GDM1 (cell line): Measurements from ENCODE around the gene ICOSLG.
"Not testable (repeated sequence)": the region's sequence is repeated elsewhere in the genome, so short reads cannot be mapped to it uniquely, and the experiment has no call there.

Source experiments
- DNase-seq: peaks from one replicate; lab custom pipeline; 2025; lab: John Stamatoyannopoulos, UW

ICOSLG gene

GRCh38 chr21:44240842-44241241 lies at the start of gene ICOSLG:
ICOSLG (minus strand) TSS chr21:44240943; CDS start chr21:44240817, 126 bp downstream.
- not testable (repeated sequence) for DNase-seq

- no peak for DNase-seq
Observed at GRCh38 chr21:44289381-44290010, 48.8 kb upstream of the ICOSLG start.

- DNase-seq = no peak
Observed at GRCh38 chr21:44288251-44289110, 47.7 kb upstream of the ICOSLG start.

GRCh38 chr21:44286716-44287632 lies 46.2 kb upstream of the ICOSLG start:
- DNase-seq = no peak

- DNase-seq = no peak
Observed at GRCh38 chr21:44286086-44286715, 45.5 kb upstream of the ICOSLG start.

- DNase-seq = no peak
Observed at GRCh38 chr21:44285138-44285992, 44.6 kb upstream of the ICOSLG start, which contains the start of gene AIRE. AIRE (plus strand) TSS chr21:44285876; CDS start chr21:44286007, 131 bp downstream.

GRCh38 chr21:44283948-44284347 lies 43.2 kb upstream of the ICOSLG start:
- no peak for DNase-seq

GRCh38 chr21:44283211-44283785 lies 42.6 kb upstream of the ICOSLG start:
- not testable (repeated sequence) for DNase-seq

GRCh38 chr21:44282370-44282769 lies 41.6 kb upstream of the ICOSLG start:
- DNase-seq = no peak

- no peak for DNase-seq
Observed at GRCh38 chr21:44281801-44282200, 41.1 kb upstream of the ICOSLG start.

GRCh38 chr21:44279354-44280260 lies 38.9 kb upstream of the ICOSLG start:
- DNase-seq = no peak

- DNase-seq = no peak
Observed at GRCh38 chr21:44275041-44275440, 34.3 kb upstream of the ICOSLG start.

- no peak for DNase-seq
Observed at GRCh38 chr21:44273046-44273445, 32.3 kb upstream of the ICOSLG start.

GRCh38 chr21:44272284-44272858 lies 31.6 kb upstream of the ICOSLG start:
- DNase-seq = no peak

GRCh38 chr21:44271558-44272283 lies 31.0 kb upstream of the ICOSLG start:
- DNase-seq = no peak

- no peak for DNase-seq
Observed at GRCh38 chr21:44269090-44269489, 28.3 kb upstream of the ICOSLG start.

- no peak for DNase-seq
Observed at GRCh38 chr21:44267655-44268142, 27.0 kb upstream of the ICOSLG start.

GRCh38 chr21:44265734-44266270 lies 25.1 kb upstream of the ICOSLG start:
- DNase-seq = no peak
